ENCODE measurements around the gene WASF1.
"Not testable (repeated sequence)": the region's sequence is repeated elsewhere in the genome, so short reads cannot be mapped to it uniquely, and the experiment has no call there.

WASF1 gene

DNA sequence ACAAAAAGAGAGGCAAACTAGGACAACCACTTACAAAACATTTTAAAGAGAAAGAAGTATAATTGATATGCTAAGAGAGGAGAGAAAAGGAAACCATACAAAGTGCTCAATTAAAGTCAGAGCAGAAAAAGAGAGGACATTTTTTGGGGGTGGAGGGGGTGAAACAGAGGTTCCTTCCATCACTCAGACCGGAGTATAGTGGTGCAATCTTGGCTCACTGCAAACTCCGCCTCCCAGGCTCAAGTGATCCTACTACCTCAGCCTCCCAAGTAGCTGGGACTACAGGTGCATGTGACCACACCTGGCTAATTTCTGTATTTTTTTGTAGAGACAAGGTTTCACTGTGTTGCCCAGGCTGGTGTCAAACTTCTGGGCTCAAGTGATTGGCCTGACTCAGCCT, 9.4 kb downstream of the WASF1 start:
- DNase-seq: no peak

DNA sequence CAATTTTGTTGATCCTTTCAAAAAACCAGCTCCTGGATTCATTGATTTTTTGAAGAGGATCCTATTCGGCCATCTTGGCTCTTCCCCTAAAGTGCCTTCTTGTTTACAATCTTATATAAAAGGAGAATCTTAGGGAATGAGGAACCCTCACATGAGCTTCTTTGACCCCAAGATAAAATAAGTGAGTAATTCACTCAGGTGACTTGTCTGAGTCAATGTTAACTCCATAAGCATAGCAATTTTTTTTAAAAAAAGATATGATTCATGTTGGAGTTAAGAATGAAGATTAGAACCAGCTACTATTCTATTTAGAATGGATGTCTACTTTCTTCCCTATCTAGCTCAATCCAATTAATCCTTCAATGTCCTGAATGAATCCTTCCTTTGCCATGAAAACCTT, 21.0 kb downstream of the WASF1 start:
- no peak for DNase-seq

- DNase-seq: no peak
Observed at GRCh38 chr6:110147870-110148269, 31.6 kb downstream of the WASF1 start.

DNA sequence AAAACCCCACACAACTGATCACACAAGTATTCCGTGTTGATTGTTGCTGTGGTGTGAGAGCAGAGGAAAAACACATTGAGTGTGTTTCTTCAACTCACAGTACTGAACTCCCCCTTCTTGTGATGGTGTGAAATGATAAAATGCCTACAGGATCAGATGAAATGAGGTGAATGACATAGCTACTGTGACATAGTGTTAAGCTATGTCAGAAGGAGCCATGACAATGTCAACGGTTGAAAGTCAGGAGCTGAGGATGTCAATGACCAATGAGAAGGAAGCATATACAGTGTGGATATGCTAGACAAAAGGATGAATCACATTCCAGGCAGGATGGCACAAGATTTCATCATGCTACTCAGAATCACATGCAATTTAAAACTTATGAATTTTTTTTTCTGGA, 38.8 kb downstream of the WASF1 start:
- no peak for DNase-seq

- no peak for DNase-seq
Observed at GRCh38 chr6:110139052-110139451, 40.4 kb downstream of the WASF1 start.

- DNase-seq: no peak
Observed at GRCh38 chr6:110137924-110138887, 41.3 kb downstream of the WASF1 start.

GRCh38 chr6:110130362-110130761, 49.1 kb downstream of the WASF1 start:
- DNase-seq: no peak

GRCh38 chr6:110128418-110128817, 51.1 kb downstream of the WASF1 start:
- DNase-seq: no peak

DNA sequence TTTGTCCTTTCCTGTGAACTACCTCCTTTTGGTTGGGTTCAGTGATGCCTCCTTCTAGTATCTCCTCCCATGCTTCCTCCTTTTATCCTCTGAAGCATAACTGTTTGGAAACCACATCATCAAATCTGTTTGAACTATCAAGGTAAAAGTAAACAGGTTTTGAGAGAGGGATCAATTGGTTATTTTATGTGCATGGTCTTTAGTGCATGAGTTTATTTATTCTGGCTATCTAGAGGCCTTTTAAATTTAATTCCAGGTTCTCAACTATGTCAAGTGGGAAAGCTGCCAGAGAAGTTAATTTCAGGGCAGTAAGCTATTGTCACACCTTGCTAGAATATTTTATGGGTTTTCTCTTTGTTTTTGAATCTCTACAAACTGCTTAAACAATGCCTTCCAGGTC, 54.1 kb downstream of the WASF1 start:
- DNase-seq: no peak

DNA sequence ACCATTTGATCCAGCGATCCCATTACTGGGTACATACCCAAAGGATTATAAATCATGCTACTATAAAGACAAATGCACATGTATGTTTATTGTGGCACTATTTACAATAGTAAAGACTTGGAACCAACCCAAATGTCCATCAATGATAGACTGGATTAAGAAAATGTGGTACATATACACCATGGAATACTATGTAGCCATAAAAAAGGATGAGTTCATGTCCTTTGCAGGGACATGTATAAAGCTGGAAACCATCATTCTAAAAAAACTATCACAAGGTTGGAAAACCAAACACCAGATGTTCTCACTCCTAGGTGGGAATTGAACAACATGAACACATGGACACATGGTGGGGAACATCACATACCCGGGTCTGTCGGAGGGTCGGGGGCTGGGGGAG, 57.8 kb downstream of the WASF1 start:
- DNase-seq: not testable (repeated sequence)

- no peak for DNase-seq
Observed at GRCh38 chr6:110116258-110116657, 63.2 kb downstream of the WASF1 start.

DNA sequence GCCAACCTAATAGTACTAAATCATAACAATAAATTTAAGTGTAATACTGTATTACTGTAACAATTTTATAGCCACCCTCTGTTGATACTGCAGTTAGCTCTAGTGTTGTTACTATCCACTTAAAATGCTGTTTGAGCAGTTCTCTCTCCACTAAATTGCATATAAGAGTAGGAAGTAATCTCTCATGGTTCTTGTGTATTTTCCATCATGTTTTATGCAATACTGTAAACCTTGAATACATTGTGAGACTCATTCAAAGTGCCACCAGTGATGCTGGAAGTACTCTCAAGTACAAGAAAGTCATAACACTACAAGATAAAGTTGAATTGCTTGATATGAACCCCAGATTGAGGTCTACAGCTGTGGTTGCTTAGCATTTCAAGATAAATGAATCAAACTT, 65.5 kb downstream of the WASF1 start:
- no peak for DNase-seq

- no peak for DNase-seq
Observed at GRCh38 chr6:110105296-110105695, 74.2 kb downstream of the WASF1 start.

- DNase-seq: no peak
Observed at GRCh38 chr6:110103260-110103659, 76.2 kb downstream of the WASF1 start.

DNA sequence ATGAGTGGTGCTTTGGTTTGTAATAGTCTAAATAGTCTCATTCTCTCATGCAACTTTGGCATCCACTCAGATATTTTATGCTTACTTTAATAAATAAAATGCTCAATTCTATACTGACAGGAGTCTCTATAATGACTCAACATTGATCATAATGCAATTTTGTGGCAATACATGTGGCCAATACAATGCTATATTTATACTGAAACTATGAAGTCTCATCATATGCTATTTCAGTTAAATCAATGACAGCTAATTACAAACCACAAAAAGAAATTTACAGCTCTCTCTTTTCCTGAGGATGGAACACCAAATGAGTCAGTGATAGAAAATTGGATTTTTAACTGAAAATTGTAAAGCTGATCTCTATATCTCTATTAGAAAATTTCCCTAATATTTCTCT, 77.1 kb downstream of the WASF1 start:
- DNase-seq: no peak

GRCh38 chr6:110101885-110102284, 77.6 kb downstream of the WASF1 start:
- DNase-seq: no peak

DNA sequence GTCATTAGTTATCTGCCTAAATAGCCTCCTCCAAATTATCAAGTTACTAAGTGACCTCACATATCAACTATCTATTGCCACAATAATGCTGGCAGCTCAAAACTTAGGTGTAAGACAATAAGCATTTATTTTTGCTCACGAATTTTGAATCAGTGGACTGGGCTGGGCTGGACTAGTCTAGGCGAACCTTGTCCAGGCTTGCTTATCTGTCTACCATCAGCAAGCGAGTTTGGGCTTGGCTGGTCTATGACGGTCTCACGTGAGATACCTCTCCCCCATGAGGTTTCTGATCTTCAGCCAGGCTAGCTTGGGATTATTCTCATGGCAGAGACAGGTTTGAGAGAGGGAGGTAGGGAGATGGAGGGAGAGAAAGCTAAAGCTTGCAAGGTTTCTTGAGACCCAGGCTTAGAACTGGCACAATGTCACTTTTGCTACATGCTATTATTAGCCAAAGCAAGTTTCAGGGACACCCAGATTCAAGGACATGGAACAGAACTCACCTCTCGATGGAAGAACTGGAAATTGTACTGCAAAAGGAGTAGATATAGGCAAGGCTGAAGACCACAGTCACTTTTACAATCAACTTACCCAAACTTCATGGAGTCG, 80.9 kb downstream of the WASF1 start:
- no peak for DNase-seq

GRCh38 chr6:110097443-110097842, 82.0 kb downstream of the WASF1 start:
- DNase-seq: no peak

- DNase-seq: no peak
Observed at GRCh38 chr6:110095935-110096334, 83.5 kb downstream of the WASF1 start.

DNA sequence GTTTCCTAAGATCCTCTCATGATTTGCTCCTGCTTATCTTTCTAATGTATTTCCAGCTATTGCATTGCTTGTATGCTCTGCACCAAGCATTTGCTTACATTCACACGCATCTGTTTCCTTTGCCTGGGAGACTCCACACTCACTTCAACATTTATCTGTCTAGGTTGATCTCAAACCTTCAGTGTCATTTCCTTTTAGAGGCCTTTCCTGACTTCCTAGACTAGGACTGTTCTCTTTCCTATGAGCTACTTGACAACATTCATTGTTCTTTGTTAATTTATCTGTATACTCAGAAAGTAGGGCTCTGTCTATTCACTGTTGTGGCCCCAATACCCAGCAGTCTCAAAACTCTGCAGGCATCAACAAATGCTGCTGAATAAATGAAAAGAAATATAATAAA, 84.4 kb downstream of the WASF1 start:
- DNase-seq: no peak

- no peak for DNase-seq
Observed at GRCh38 chr6:110093981-110094380, 85.5 kb downstream of the WASF1 start.

DNA sequence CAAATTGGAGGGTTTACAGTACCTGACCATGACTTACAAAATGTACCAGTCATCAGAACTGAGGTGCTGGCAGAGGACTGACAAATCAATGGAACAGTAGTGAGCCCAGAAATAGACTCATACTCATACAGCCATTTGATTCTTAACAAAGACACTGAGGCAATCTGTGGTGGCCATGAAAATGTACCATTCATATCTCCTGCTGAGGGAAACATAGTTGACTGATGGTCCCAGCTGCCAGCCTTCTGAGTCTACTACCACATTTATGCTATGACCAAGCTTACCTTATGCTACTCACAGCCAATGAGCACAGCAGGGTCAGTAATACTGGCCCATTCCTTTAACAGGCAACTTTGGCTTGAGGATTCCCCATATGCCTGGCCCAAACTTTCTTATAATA, 88.6 kb downstream of the WASF1 start:
- no peak for DNase-seq

DNA sequence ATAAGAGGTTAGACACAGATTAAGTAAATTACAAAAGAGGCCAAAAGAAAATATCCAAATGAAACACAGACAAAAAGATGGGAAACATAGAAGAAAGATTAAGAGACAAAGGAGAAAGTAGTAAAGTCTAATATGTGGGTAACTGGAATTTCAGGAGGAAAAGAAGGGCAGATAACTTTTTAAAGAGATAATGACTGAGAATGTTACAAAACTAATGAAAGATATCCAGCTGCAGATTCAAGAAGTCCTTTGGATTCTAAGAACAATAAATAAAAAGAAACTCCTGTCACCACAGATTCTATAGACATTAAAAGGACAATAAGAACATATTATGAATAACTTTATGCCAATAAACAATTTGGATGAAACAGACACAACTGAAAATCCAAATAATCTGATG, 90.1 kb downstream of the WASF1 start:
- DNase-seq: no peak

- DNase-seq: no peak
Observed at GRCh38 chr6:110085285-110085684, 94.2 kb downstream of the WASF1 start.
